HG03064 (cell line): ENCODE measurements around the gene OR4E2.
"Not testable (repeated sequence)": the region's sequence is repeated elsewhere in the genome, so short reads cannot be mapped to it uniquely, and the experiment has no call there.

Source experiments
- ATAC-seq: cut with Tn5 transposase; IDR thresholded peaks from one replicate; pipeline ENCODE4 v1.9.1; 2021; ENCODE audit warnings: low read depth; ENCODE audit not compliant: unreplicated experiment

The OR4E2 gene

GRCh38 chr14:21686468-21686867 is 32.8 kb downstream of the OR4E2 start:
- no peak for ATAC-seq

GRCh38 chr14:21694425-21694824 is 40.8 kb downstream of the OR4E2 start:
- no peak for ATAC-seq

GRCh38 chr14:21697662-21698061 is 44.0 kb downstream of the OR4E2 start:
- ATAC-seq: not testable (repeated sequence)

GRCh38 chr14:21698538-21698937 is 44.9 kb downstream of the OR4E2 start:
- not testable (repeated sequence) for ATAC-seq

GRCh38 chr14:21699551-21699950 is 45.9 kb downstream of the OR4E2 start:
- ATAC-seq: no peak

- no peak for ATAC-seq
Measured at GRCh38 chr14:21702316-21702715, 48.7 kb downstream of the OR4E2 start.

GRCh38 chr14:21703357-21704326 is 50.0 kb downstream of the OR4E2 start:
- ATAC-seq: no peak

- ATAC-seq: no peak
Measured at GRCh38 chr14:21704338-21704737, 50.7 kb downstream of the OR4E2 start.

- ATAC-seq: no peak
Measured at GRCh38 chr14:21711360-21711961, 57.8 kb downstream of the OR4E2 start.

GRCh38 chr14:21712036-21712435 is 58.4 kb downstream of the OR4E2 start:
- ATAC-seq: no peak

- ATAC-seq: no peak
Measured at GRCh38 chr14:21714318-21714929, 60.8 kb downstream of the OR4E2 start.
